ENCODE measurements around the gene TPCN2. TPM values are rescaled to one million over a fixed set of nuclear protein-coding genes. Genes with fewer than 3 reads are reported as not detected.

The TPCN2 gene
- total and polyA plus RNA-seq, 9 of the 15 experiments (the other 6 are each of a cell fraction or from before 2014, with no cell fraction given), result 0.66 to 10.2 (median 4.6) TPM

GRCh38 chr11:69153661-69154060 lies 104.9 kb downstream of the TPCN2 start:
- POLR2A ChIA-PET, result interaction anchor here (0.6 kb wide), 1 partner anchor 228 kb away, joined by 3 read pairs; no protein-coding TSS in a partner anchor
- Histone ChIP-seq H3K4me1 (replicated peaks in 1 of 2; ENCODE audit: control insufficient read depth in 2 of 2, insufficient read depth in 2 of 2, low read length in 2 of 2) (peaks cover 26 to 36% of the 10 kb centered on the region in 2 experiments; a peak in 4 of 5 replicates), H3K27ac (ENCODE audit: extremely low read depth, low read depth, low read length) (no peak overlapping the region), H3K9me3 (replicated peaks; ENCODE audit: control insufficient read depth, insufficient read depth, low read depth, low read length) (no peaks in the 10 kb centered on the region), H3K79me2 (ENCODE audit: control insufficient read depth, insufficient read depth, low read length) (no peaks in the 10 kb centered on the region; the same call in 2 of the 3 replicates), H3K36me3 (ENCODE audit: control insufficient read depth, insufficient read depth, low read length) (no peaks in the 10 kb centered on the region), H4K20me1 (replicated peaks; ENCODE audit: control insufficient read depth, insufficient read depth, low read length) (no peaks in the 10 kb centered on the region), H3K4me3 (no peak overlapping the region), H3K27me3 (ENCODE audit: control insufficient read depth in 2 of 2, insufficient read depth in 2 of 2, low read length in 2 of 2) (peaks cover 4 to 47% of the 10 kb centered on the region in 2 experiments), H2AFZ (ENCODE audit: low read depth, low read length) (peak overlapping the region; percentile 34; the same call in 1 of the 2 replicates), H3K9me1 (ENCODE audit: control insufficient read depth, insufficient read depth, low read length) (peaks cover 4% of the 10 kb centered on the region), H3K9ac (ENCODE audit: insufficient read depth in 1 of 2, low read depth in 2 of 2, low read length in 2 of 2) (no peak overlapping the region), H3K4me2 (ENCODE audit: insufficient read depth, low read length) (no peak overlapping the region)
- TF ChIP-seq ZNF384 (IDR thresholded peaks at IDR 0.05; ENCODE audit: low read depth, low read length) (peak; percentile 53; the same call in 1 of the 2 replicates), CBFA2T3 (IDR thresholded peaks at IDR 0.05) (0 out of 2 replicates have a peak, but pooled peaks have one; percentile 18), ZBTB7A (IDR thresholded peaks at IDR 0.05; ENCODE audit: borderline replicate concordance, control insufficient read depth, low read depth, low read length) (0 out of 2 replicates have a peak, but pooled peaks have one; percentile 31), ARID1B (IDR thresholded peaks at IDR 0.05) (0 out of 2 replicates have a peak, but pooled peaks have one; percentile 9), ZNF232 (CRISPR knock-in tag; IDR thresholded peaks at IDR 0.05) (no peak), KLF13 (tag; IDR thresholded peaks at IDR 0.05; ENCODE audit: borderline replicate concordance, low read depth) (no peak)
- CTCF ChIA-PET (ENCODE audit: low intra/inter-chr PET ratio), result no interaction called here
- WGBS (ENCODE audit: insufficient coverage, low coverage, missing lambda C conversion rate), result 7% methylated on average over 7 of the region's 7 CpGs
- DNase-seq (ENCODE audit: extremely low read depth in 1 of 4, low spot score in 3 of 4) (peak in 1 of 4 experiments; percentile 39), FAIRE-seq (peak; percentile 58), ATAC-seq (no peak)
- in situ Hi-C loops (cut with MboI) (no loop called here), intact Hi-C loops (cut with micrococcal nuclease) (no loop called here)
- BruUV-seq (replicated peaks), result no TSS peak

All from K562 (cell line).